HepG2 (cell line): ENCODE measurements around the gene MAPK10. TPM values are rescaled to one million over a fixed set of nuclear protein-coding genes. Genes with fewer than 3 reads are reported as not detected.

Experiments
- polyA plus RNA-seq, 8 experiments: library from polyadenylated mRNA; depleted of rRNA in 3 of 8; stranded (reverse) in 7 of 8; unstranded in 1 of 8; fragments of >200 nt; fragmentation: Illumina TruSeq in 4 of 8; extraction: Trizol in 4 of 8; gene quantifications; 2 replicates each; pipeline versions ENCODE4 v1.2.1 to v1.2.3, GENCODE V29; 2011 to 2016; ENCODE audit warnings: low read depth in 4 of 8, missing spikeins in 1 of 8, mixed read lengths in 1 of 8; ENCODE audit not compliant: insufficient read depth in 1 of 8
- small RNA-seq, 3 experiments: library from RNA; depleted of rRNA; stranded (forward); fragments of <200 nt; gene quantifications; one replicate each; pipeline ENCODE3, GENCODE V24; 2012; ENCODE audit warnings: low read depth in 2 of 3, low replicate concordance in 1 of 3; ENCODE audit not compliant: insufficient read length in 3 of 3, insufficient read depth in 2 of 3
- total RNA-seq, 5 experiments: library from RNA; depleted of rRNA; stranded (reverse); fragments of >200 nt; fragmentation: Illumina TruSeq; extraction: Trizol; gene quantifications; 2 replicates each; pipeline ENCODE4 v1.2.3, GENCODE V29; 2016; ENCODE audit warnings: low read depth in 1 of 5

Gene MAPK10
- total and polyA plus RNA-seq, 2 of the 13 experiments (the other 11 are each of a cell fraction or from before 2014, with no cell fraction given): not detected

Small RNAs within 50 kb of the gene (small RNA-seq; reads per million reads assigned to genes)
- gene RN7SKP96: 0 reads per million in 3 experiments

Other genes with a start within 250 kb of the MAPK10 start
- gene PTPN13, start 234.3 kb upstream of the MAPK10 start, total RNA-seq (2016; rRNA removed; fragmentation: Illumina TruSeq; extraction: Trizol): not detected in 2 replicates
- gene PTPN13, start 234.3 kb upstream of the MAPK10 start, polyA plus RNA-seq (2011; rRNA removed): not detected in 2 replicates